ENCODE results near the gene KCNQ1.

DNA sequence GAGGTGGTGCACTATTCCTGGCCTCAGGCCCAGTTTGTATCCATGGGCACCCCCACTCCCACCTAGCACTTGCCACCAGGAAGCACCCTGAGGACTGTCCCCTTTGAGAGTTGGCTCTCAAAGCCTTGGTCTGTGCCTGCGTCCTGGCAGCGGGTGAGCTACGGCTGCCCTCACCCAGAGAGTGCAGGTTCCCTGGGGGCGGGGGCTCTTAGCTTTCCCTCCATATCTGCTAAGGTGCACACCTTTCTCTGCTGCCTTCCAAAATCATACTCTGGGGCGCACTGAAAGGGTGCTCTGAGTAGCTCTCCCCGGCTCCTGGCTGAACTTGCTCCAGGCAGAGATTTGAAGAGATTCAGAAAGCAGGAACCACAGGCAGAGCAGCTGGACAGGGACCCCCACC is 7.1 kb downstream of the KCNQ1 start:
- TF ChIP-seq POLR2AphosphoS5 (IDR thresholded peaks at IDR 0.05; ENCODE audit: low read depth) (no peak), CREB1 (CRISPR knock-in tag; IDR thresholded peaks at IDR 0.05; ENCODE audit: low read depth) (no peak)
- TF ChIP-seq, protein P1, sequence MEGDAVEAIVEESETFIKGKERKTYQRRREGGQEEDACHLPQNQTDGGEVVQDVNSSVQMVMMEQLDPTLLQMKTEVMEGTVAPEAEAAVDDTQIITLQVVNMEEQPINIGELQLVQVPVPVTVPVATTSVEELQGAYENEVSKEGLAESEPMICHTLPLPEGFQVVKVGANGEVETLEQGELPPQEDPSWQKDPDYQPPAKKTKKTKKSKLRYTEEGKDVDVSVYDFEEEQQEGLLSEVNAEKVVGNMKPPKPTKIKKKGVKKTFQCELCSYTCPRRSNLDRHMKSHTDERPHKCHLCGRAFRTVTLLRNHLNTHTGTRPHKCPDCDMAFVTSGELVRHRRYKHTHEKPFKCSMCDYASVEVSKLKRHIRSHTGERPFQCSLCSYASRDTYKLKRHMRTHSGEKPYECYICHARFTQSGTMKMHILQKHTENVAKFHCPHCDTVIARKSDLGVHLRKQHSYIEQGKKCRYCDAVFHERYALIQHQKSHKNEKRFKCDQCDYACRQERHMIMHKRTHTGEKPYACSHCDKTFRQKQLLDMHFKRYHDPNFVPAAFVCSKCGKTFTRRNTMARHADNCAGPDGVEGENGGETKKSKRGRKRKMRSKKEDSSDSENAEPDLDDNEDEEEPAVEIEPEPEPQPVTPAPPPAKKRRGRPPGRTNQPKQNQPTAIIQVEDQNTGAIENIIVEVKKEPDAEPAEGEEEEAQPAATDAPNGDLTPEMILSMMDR (conservative IDR thresholded peaks at IDR 0.05; ENCODE audit: low read depth in 2 of 2) = no peak

Measured in GM23338 (cell line).